Breast epithelium (tissue), 4 donors: ENCODE results near the gene LTO1. TPM values are rescaled to one million over a fixed set of nuclear protein-coding genes. Genes with fewer than 3 reads are reported as not detected.
A peak's percentile ranks its signal among the peaks of the same experiment; 100 is the strongest.

Experiments
- DNase-seq, 2 donors: peaks; one replicate each; pipeline ENCODE4 v3.0.0-alpha.2; 2019; ENCODE audit warnings: low spot score in 2 of 2
- H3K27ac ChIP-seq, 2 donors: fragments of 200-600 bp; sonication (generic) in 1 of 2; one replicate each; pipeline ENCODE4 v1.5.1; 2016 to 2019; ENCODE audit warnings: mild to moderate bottlenecking in 1 of 2
- H3K27me3 ChIP-seq, 2 donors: fragments of 200-600 bp; sonication (generic) in 1 of 2; one replicate each; pipeline versions ENCODE4 v1.5.1 to v1.6.0; 2017 to 2019; ENCODE audit warnings: control low read depth in 1 of 2, mild to moderate bottlenecking in 1 of 2
- H3K36me3 ChIP-seq: fragments of 200-600 bp; one replicate; pipeline ENCODE4 v1.5.1; 2019
- H3K4me1 ChIP-seq, 2 donors: fragments of 200-600 bp; sonication (generic); one replicate each; pipeline ENCODE4 v1.5.1; 2016 to 2019; ENCODE audit warnings: control low read depth in 1 of 2
- H3K4me3 ChIP-seq, 3 donors: fragments of 200-600 bp; sonication (generic); 1 replicate in 2 of 3; 2 replicates in 1 of 3; pipeline ENCODE4 v1.5.1; 2016 to 2019; ENCODE audit warnings: mild to moderate bottlenecking in 3 of 3, moderate library complexity in 2 of 3
- H3K9me3 ChIP-seq, 2 donors: fragments of 200-600 bp; sonication (generic) in 1 of 2; one replicate each; pipeline ENCODE4 v1.5.1; 2016 to 2019; ENCODE audit warnings: control low read depth in 1 of 2
- POLR2A ChIP-seq: fragments of 450-650 bp; IDR thresholded peaks from one replicate; pipeline ENCODE4 v1.6.1; 2016; ENCODE audit warnings: antibody characterized with exemption, mild to moderate bottlenecking, moderate library complexity
- POLR2AphosphoS5 ChIP-seq, 3 donors: sonication (generic); formaldehyde crosslinking; IDR thresholded peaks; one replicate each; pipeline ENCODE4 v1.6.1; 2017; ENCODE audit warnings: antibody characterized with exemption in 3 of 3
- intact Hi-C: fragments of 100-400 bp; cut with DNase I; formaldehyde crosslinking; loops from one replicate; pipeline ENCODE4 v1.15.1; 2023; ENCODE audit warnings: low total_unique reads
- total RNA-seq, 3 donors: library from RNA; depleted of rRNA; stranded (reverse); fragments of >200 nt; gene quantifications; one replicate each; pipeline ENCODE4 v1.1.0, GENCODE V29; 2016
- TF ChIP-seq, protein P1 (sequence below), 3 donors: fragments of 450-650 bp; IDR thresholded peaks; one replicate each; pipeline ENCODE4 v1.5.1; 2016 to 2017; ENCODE audit warnings: antibody characterized with exemption in 3 of 3, mild to moderate bottlenecking in 3 of 3, moderate library complexity in 3 of 3

LTO1 gene
- total RNA-seq, 3 donors from 2014 or later: 14.1 to 25.5 (median 18.7) TPM

DNA sequence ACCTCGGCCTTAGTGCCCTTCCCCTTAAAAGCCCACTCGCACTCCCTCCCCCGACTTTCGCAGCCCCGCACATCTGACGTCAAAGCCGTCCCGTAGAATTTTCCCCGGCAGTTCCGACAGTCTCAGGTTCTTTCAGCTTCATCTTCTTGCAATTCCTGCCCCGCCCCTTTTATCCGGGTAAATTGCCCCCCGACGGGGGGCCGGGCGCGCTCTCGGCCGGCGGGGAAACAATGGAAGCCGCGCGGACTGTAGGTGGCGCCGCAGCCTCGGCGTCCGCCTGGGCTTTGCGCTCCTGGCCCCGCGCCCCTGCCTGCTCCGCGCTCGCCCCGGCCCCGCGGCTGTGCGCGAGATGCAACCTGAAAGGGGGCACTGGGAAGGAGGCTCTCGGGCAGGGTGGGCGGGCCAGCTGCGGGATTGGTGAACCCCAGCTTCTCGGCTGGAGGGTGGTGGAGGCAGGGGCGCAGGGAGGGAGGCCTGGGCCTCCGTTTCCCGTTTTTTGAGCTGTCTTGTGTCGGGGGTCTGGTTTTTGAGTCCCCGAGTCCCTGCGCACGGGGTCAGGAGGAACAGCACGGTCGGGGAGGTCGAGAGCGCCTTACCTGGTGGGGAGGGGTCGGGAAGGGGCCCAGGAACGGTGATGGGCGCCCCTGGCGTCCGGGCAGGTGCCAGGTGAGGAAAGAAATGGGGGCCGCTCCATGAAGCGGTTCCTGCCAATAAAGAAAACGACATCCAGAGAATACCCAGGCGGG, 29.5 kb upstream of the LTO1 start:
- H3K4me3 ChIP-seq: peak overlapping the region in 2 of 3 donors; percentile 36 to 59
- H3K27ac ChIP-seq: no peak overlapping the region
- H3K9me3 ChIP-seq: no peaks in the 10 kb centered on the region
- H3K27me3 ChIP-seq: peaks cover 5 to 61% of the 10 kb centered on the region in 2 donors
- DNase-seq: no peak
- no peak for TF ChIP-seq POLR2A
- TF ChIP-seq, protein P1, sequence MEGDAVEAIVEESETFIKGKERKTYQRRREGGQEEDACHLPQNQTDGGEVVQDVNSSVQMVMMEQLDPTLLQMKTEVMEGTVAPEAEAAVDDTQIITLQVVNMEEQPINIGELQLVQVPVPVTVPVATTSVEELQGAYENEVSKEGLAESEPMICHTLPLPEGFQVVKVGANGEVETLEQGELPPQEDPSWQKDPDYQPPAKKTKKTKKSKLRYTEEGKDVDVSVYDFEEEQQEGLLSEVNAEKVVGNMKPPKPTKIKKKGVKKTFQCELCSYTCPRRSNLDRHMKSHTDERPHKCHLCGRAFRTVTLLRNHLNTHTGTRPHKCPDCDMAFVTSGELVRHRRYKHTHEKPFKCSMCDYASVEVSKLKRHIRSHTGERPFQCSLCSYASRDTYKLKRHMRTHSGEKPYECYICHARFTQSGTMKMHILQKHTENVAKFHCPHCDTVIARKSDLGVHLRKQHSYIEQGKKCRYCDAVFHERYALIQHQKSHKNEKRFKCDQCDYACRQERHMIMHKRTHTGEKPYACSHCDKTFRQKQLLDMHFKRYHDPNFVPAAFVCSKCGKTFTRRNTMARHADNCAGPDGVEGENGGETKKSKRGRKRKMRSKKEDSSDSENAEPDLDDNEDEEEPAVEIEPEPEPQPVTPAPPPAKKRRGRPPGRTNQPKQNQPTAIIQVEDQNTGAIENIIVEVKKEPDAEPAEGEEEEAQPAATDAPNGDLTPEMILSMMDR (IDR thresholded peaks at IDR 0.05): peak in 1 of 3 donors; percentile 23
- intact Hi-C loops: no loop called here
- no peaks in the 10 kb centered on the region for H3K36me3 ChIP-seq
- H3K4me1 ChIP-seq: no peaks in the 10 kb centered on the region

DNA sequence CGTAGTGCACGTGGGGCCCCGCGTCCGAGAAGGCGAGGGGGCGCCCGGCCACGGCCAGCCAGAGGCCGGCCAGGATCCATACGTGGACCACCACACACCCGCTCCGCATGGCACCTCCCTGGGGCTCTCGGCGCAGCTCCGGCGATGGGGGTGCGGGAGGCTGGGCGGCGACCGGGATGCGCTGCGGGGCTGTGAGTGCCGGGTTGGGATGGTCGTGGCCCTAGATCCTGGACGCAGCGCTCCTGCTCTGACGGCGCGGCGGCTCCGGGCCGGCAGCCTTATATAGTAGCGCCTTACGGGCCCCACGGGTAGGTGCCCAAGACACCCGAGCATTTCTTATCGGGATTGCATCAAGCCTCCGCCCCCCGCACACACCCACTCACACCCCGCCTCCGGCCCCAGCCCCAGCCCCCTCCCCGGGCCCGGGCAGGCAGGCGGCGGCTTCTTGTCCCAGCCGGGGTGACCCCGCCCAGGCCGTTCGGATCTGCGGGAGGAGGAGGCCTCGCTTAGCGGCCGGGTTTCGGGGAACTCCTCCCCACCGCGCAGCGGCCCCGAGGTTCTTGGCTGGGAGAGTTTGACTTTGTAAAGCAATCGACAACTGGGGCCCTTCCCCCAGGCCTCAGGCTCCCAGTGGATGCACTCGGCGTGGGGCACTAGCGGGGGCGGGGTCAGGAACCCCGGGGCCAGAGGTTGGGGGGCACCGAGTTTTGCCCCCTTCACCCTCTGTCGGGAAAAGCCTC, 28.8 kb upstream of the LTO1 start, which contains the start of gene FGF19:
FGF19 (minus strand) TSS at position 255 of the 740 bp plus-strand sequence; CDS start at position 109, 146 bp downstream.
- H3K4me3 ChIP-seq: peak within 1 kb of the TSS in 2 of 3 donors; percentile 36 to 59
- H3K27me3 ChIP-seq: peaks cover 5 to 68% of the 10 kb centered on the region in 2 donors
- no peak for DNase-seq
- intact Hi-C loops: no loop called here
- no peaks in the 10 kb centered on the region for H3K36me3 ChIP-seq
- TF ChIP-seq, protein P1 (IDR thresholded peaks at IDR 0.05): no peak
- TF ChIP-seq POLR2AphosphoS5 (IDR thresholded peaks at IDR 0.05): no peak
- TF ChIP-seq POLR2A: no peak
- H3K9me3 ChIP-seq: no peaks in the 10 kb centered on the region
- no peak within 1 kb of the TSS for H3K27ac ChIP-seq
- no peaks in the 10 kb centered on the region for H3K4me1 ChIP-seq

DNA sequence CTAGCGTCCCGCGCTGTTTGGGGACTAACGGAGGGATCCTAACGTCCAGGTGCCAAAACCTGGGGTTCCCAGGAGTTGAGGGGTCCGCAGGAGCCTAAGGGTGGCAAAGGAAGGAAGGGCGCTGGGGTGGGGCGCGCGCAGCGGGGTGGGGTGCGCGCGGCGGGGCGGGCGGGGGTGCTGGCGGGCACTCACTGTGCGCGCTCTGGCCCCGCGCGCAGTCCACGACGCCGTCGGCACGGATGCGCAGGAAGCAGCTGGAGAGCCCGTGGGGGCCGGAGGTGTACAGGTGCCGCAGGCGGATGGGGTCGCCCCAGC, 28.3 kb upstream of the LTO1 start:
- H3K27me3 ChIP-seq: peaks cover 5 to 74% of the 10 kb centered on the region in 2 donors
- H3K4me3 ChIP-seq: peak overlapping the region in 2 of 3 donors; percentile 36 to 59

GRCh38 chr11:69702769-69703452, 27.8 kb upstream of the LTO1 start:
- no peaks in the 10 kb centered on the region for H3K36me3 ChIP-seq
- no peaks in the 10 kb centered on the region for H3K9me3 ChIP-seq
- H3K4me3 ChIP-seq: peak overlapping the region in 1 of 3 donors; percentile 36
- no peak overlapping the region for H3K27ac ChIP-seq
- TF ChIP-seq, protein P1 (IDR thresholded peaks at IDR 0.05): no peak
- no peaks in the 10 kb centered on the region for H3K4me1 ChIP-seq
- H3K27me3 ChIP-seq: peaks cover 5 to 74% of the 10 kb centered on the region in 2 donors
- intact Hi-C loops: no loop called here
- no peak for DNase-seq

More for the DNA sequence above, 28.3 kb upstream of the LTO1 start:
- Histone ChIP-seq H3K4me1 (no peaks in the 10 kb centered on the region), H3K36me3 (no peaks in the 10 kb centered on the region), H3K27ac (no peak overlapping the region), H3K9me3 (no peaks in the 10 kb centered on the region)
- no peak for DNase-seq
- intact Hi-C loops: no loop called here
- TF ChIP-seq POLR2A: no peak
- TF ChIP-seq POLR2AphosphoS5 (IDR thresholded peaks at IDR 0.05): no peak
- TF ChIP-seq, protein P1 (IDR thresholded peaks at IDR 0.05): no peak
